GM18505 (cell line): Measurements from ENCODE around the gene BIRC5.
"Not testable (repeated sequence)": the region's sequence is repeated elsewhere in the genome, so short reads cannot be mapped to it uniquely, and the experiment has no call there.

ENCODE experiments used
- ATAC-seq: cut with Tn5 transposase; IDR thresholded peaks from one replicate; pipeline ENCODE4 v1.9.1; 2021; ENCODE audit not compliant: unreplicated experiment
- POLR2A ChIP-seq: IDR thresholded peaks from 4 replicates; pipeline ENCODE4 v1.6.1; 2011; ENCODE audit warnings: borderline replicate concordance; ENCODE audit not compliant: insufficient read depth, insufficient read length; ENCODE audit errors: extremely low read depth

Gene BIRC5

DNA sequence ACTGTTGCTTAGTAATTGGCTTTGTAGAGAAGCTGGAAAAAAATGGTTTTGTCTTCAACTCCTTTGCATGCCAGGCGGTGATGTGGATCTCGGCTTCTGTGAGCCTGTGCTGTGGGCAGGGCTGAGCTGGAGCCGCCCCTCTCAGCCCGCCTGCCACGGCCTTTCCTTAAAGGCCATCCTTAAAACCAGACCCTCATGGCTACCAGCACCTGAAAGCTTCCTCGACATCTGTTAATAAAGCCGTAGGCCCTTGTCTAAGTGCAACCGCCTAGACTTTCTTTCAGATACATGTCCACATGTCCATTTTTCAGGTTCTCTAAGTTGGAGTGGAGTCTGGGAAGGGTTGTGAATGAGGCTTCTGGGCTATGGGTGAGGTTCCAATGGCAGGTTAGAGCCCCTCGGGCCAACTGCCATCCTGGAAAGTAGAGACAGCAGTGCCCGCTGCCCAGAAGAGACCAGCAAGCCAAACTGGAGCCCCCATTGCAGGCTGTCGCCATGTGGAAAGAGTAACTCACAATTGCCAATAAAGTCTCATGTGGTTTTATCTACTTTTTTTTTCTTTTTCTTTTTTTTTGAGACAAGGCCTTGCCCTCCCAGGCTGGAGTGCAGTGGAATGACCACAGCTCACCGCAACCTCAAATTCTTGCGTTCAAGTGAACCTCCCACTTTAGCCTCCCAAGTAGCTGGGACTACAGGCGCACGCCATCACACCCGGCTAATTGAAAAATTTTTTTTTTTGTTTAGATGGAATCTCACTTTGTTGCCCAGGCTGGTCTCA, 11.2 kb downstream of the BIRC5 start:
- ATAC-seq: no peak
- TF ChIP-seq POLR2A: no peak

DNA sequence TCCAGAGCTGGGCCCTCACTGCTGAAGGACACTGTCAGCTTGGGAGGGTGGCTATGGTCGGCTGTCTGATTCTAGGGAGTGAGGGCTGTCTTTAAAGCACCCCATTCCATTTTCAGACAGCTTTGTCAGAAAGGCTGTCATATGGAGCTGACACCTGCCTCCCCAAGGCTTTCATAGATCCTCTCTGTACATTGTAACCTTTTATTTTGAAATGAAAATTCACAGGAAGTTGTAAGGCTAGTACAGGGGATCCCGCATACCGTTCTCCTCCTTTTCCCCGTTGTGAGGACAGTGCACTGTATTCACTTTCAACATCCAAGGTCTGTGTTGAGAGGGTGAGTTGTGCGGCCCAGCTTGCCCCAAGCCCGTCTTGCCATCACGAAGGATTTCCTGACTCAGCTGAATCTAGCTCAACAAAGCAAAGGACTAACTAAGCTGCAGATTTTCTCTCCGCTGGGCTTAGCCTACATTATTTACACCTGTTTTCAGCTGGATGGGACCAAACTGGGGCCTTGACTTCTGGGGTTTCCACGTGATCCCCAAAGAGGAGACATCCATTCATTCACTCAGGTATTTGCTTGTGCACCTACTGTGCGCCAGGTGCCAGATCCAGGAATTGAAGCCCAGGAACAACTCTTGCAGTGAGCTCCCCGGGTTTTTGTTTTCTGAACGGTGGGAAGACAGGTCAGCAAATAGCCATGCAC, 12.2 kb downstream of the BIRC5 start:
- ATAC-seq: no peak
- no peak for TF ChIP-seq POLR2A

GRCh38 chr17:78226759-78227454, 12.9 kb downstream of the BIRC5 start:
- TF ChIP-seq POLR2A: no peak
- ATAC-seq: no peak

DNA sequence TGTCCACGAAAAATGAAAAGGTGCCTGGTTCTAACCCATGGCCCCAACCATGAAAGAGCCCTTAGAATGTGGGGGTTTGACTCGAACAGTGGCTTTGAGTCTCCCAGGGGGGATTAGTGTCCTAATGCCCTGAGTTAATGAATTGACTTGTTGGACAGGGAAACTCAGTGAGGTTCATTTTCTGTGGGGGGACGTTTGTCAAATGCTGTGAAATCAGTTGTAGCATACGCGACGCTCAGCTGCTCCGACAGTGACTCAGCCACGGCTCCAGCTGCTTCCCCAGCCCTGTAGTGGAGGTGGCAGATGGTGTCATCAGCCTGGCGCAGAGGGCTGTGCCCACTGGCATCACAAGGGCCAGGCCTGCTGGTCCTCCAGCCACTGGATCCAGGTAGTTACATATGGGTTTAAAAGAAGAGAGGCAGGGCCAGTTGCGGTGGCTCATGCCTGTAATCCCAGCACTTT, 13.4 kb downstream of the BIRC5 start:
- ATAC-seq: no peak
- no peak for TF ChIP-seq POLR2A

GRCh38 chr17:78228176-78228575, 14.1 kb downstream of the BIRC5 start:
- no peak for ATAC-seq
- no peak for TF ChIP-seq POLR2A

- ATAC-seq: no peak
- no peak for TF ChIP-seq POLR2A
Observed at GRCh38 chr17:78230252-78230962, 16.4 kb downstream of the BIRC5 start.

GRCh38 chr17:78230996-78231935, 17.2 kb downstream of the BIRC5 start, which contains the start of gene TMEM235:
Gene TMEM235, plus strand, starts transcription at chr17:78231631. Its CDS starts 393 bp downstream, at chr17:78232024.
- no peak for ATAC-seq
- no peak for TF ChIP-seq POLR2A

DNA sequence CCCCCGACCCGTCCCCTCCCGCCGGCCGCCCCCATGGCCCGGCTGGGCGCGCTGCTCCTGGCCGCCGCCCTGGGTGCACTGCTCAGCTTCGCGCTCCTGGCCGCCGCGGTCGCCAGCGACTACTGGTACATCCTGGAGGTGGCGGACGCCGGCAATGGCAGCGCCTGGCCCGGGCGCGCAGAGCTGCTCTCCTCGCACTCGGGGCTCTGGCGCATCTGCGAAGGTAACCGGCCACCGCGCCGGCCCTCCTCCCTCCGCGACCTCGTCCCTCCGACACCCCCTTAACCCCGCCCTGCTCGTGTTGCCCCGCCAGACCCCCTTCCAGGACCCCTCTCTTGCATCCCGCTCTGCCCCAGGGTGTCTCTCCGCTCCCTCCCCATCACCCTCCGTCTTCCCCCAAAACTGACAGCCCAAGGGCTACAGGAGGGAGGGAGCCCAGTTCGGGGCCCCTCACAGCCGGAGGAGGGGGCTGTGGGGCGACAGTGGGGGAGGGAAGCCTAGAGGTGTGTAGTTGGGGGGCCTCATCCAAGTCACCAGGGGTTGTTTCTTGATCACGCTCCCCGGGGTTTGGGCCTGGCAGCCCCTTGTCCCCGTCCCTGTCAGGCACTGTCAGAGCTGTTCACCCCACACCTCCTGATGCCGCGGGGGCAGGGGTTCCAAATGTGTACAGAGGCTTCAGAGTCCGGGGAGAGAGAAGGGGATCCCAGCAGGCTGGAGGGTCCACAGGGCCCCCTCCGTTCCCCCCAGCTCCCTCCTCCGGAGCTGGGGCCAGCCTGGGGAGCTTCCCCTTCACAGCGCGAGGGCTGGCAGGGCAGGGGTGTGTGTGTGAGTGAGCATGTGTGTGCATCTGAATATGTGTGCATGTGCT, 18.2 kb downstream of the BIRC5 start:
- TF ChIP-seq POLR2A: no peak
- ATAC-seq: no peak

- no peak for TF ChIP-seq POLR2A
Observed at GRCh38 chr17:78232859-78233173, 18.8 kb downstream of the BIRC5 start.

GRCh38 chr17:78233678-78234077, 19.6 kb downstream of the BIRC5 start:
- no peak for TF ChIP-seq POLR2A
- ATAC-seq: no peak

More at GRCh38 chr17:78232859-78233173, 18.8 kb downstream of the BIRC5 start:
- ATAC-seq: no peak

- ATAC-seq: no peak
- no peak for TF ChIP-seq POLR2A
Observed at GRCh38 chr17:78234261-78234865, 20.3 kb downstream of the BIRC5 start.

GRCh38 chr17:78235022-78235421, 21.0 kb downstream of the BIRC5 start:
- ATAC-seq: not testable (repeated sequence)

GRCh38 chr17:78235885-78236284, 21.8 kb downstream of the BIRC5 start:
- no peak for ATAC-seq
- no peak for TF ChIP-seq POLR2A
